Brain pericyte (primary cell): ENCODE measurements around the gene ATP9A.
A peak's percentile ranks its signal among the peaks of the same experiment; 100 is the strongest.
"Not testable (repeated sequence)": the region's sequence is repeated elsewhere in the genome, so short reads cannot be mapped to it uniquely, and the experiment has no call there.

Source experiments
- DNase-seq: peaks from one replicate; pipeline ENCODE4 v3.0.0-alpha.2; 2012; ENCODE audit warnings: low read depth, low spot score

Gene ATP9A

DNA sequence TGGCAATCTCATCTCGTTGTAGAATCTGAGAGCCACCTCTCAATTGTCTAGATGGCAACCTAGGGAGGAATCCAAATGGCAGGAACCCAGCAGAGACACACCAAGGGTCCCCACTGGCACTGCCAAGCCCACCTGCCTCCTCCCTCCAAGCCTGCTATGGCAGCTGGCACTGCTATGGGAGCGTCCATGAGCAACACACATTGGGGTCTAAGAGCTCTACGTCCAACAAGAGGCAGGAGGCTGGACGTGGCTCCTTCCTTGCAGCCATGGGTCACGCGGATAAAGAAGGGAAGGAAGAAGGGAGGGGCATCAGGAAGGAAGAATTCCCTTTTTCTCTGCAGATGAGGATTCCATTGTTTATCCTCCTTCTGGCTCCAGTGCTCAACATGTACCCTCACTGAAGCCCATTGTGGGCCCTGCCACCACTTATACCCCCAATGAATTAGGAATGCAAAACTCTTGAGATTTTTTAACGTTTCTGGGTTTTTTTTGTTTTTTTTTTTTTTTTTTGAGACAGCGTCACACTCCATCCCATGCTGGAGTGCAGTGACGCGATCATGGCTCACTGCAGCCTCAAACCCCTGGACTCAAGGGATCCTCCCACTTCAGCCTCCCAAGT, 17.3 kb downstream of the ATP9A start:
- DNase-seq: no peak

DNA sequence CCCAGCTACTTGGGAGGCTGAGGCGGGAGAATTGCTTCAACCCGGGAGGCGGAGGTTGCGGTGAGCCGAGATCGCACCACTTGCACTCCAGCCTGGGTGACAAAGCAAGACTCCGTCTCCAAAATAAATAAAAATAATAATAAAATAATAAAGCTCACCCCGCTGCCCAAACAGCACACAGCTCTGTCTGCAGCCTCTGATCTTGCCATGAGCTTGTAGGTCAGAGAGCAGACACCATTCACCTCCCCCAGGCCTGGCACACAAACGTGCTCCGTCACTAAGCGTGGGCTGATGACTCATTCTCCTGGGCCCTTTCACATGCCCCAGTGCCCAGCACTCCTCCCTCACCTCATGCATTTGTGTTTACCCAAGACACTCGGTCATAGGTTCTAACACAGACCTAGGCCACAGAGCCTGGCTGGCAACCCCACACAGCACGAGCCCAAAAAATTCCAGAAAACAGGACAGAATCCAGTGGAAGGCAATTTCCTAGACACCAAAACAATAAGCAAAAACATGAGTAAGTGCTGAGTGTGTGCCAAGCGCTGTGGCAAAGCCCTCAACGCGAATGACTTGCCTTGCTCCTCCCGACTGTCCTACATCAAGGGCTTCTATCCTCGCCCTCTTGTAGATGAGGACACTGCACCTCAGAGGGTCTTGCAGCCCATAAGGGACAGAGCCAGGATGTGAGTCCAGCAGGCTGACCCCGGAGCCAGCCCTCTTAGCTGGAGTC, 18.0 kb downstream of the ATP9A start:
- peak; percentile 63 for DNase-seq

DNA sequence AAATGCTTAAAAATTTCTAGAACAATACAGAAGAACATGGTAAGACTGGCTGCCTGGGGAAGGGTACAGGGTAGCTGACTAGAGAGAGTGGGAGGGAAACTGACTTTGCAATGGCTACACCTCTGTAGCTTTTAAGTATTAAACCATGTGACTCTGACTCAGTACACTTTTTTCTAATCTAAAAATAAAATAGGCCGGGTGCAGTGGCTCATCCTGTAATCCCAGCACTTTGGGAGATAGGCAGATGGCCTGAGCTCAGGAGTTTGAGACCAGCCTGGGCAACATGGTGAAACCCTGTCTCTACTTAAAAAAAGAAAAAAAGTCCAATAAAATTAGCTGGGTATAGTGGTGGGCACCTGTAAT, 18.5 kb downstream of the ATP9A start:
- DNase-seq: no peak

DNA sequence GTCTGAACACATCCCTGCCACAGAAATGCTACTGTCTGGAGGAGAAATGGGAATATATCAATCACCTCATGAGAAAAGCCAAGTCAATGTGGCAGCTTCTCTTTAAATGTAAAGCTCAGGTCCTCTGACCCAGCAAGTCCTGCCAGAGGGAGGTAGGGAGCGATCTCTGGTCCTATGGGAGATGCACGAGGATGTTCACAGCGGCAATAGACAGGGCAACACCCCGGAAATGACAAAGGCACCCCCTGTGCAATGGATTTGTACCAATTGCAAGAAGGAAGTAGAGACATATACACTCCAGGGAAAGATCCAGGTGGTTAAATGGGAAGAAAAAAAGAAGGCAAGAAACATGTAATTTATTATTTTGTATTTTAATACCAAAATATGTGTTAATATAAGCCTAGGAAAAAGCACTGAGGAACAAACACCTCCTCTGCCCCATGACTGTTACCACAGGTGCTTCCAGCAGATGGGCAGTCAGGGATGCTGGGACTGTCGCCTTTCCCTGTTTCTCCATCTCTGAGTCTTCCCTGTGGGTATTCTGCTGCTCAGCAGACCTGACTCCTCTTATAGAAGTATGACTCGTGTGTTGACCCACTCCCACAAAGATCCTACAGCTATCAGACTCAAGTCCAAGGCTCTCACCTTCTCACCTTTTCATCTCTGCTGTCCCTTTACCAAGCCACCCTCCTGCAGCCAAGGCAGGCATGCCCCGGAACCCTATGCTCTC, 20.8 kb downstream of the ATP9A start:
- no peak for DNase-seq

DNA sequence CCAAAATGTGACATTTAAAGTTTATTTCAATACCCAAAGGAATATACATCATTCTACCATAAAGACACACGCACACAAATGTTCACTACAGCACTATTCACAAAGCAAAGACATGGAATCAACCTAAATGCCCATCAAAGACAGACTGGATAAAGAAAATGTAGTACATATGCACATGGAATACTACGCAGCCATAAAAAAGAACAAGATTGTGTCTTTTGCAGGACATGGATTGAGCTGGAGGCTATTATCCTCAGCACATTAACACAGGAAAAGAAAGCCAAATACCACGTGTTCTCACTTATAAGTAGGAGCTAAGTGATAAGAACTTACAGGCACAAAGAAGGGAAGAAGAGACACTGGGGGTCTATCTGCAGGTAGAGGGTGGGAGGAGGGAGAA, 22.4 kb downstream of the ATP9A start:
- no peak for DNase-seq

DNA sequence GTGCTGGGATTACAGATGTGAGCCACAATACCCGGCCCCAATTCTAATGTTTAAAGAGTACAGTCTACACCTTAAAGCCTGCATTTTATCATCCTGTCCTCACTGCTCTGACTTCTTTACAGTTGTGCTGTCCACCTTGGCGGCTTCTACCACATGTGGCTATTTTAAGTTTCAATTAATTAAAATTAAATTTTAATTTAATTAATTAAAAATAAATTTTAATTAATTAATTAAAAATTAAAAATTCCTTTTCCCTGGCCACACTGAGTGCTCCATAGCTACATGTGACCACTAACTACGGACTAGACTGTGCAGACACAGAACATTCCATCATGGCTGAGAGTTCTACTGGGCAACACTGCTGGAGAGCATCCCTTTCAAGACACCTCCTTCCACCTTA, 27.4 kb downstream of the ATP9A start:
- DNase-seq: no peak

DNA sequence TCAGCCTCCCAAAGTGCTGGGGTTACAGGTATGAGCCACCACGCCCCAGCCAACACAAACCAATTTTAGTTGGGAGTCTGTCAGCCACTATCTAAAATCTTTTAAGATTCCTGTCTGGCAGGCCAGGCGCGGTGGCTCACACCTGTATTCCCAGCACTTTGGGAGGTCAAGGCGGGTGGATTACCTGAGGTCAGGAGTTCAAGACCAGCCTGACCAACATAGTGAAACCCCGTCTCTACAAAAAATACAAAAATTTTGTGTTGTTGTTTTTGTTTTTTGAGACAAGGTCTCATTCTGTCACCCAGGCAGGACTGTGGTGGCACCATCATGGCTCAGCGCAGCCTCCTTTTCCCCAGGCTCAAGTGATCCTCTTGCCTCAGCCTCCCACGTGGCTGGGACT, 27.9 kb downstream of the ATP9A start:
- DNase-seq: not testable (repeated sequence)

DNA sequence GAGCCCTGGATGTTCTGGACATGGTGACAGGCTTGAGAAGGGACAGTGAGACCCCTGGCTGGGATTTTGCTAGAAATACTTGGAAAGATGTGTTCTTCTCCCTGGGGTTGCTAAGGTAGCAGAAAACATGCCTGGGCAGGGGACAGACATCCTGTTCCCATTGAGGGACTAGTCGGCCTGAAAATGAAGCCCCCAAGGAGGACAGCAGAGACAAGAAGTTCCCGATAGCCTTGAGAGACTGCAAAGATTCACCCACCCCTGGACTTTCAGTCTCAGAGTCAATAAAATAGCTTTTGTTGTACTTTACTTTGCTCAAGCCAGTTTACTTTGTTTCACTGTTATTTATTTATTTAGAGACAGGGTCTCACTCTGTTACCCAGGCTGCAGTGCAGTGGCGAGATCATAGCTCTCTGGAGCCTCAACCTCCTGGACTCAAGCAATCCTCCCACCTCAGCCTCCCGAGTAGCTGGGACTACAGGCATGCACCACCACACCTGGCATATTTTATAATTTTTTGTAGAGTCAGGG, 28.4 kb downstream of the ATP9A start:
- DNase-seq: no peak

DNA sequence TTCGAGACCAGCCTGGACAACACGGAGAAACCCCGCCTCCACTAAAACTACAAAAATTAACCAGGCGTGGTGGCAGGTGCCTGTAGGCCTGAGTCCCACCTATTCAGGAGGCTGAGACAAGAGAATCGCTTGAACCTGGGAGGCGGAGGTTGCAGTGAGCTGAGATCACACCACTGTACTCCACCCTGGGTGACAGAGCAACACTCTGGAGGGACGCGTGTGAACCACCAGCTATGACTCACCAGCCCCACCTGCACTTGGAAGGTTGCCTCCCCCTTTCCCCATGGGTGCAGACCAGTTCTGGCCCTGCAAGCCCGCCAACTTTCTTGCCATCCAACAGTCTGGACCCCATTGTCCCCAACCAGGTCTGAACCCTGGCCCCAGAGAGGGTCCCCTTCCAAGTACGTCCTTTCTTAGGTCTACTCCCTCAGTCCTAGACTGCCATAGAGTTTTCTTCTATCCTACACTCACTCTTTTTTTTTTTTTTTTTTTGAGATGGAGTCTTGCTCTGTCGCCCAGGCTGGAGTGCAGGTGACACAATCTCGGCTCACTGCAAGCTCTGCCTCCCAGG, 29.2 kb downstream of the ATP9A start:
- DNase-seq: no peak

DNA sequence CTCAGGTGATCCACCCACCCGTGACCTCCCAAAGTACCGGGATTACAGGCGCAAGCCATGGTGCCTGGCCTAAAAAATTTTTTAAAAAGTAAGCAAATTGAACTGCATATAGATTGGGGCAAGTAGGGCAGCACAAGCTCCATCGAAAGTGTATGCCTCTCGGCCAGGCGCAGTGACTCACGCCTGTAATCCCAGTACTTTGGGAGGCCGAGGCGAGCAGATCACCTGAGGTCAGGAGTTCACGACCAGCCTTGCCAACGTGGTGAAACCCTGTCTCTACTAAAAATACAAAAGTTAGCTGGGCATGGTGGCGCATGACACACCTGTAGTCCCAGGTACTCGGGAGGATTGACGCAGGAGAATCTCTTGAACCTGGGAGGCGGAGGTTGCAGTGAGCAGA, 29.9 kb downstream of the ATP9A start:
- DNase-seq: not testable (repeated sequence)

DNA sequence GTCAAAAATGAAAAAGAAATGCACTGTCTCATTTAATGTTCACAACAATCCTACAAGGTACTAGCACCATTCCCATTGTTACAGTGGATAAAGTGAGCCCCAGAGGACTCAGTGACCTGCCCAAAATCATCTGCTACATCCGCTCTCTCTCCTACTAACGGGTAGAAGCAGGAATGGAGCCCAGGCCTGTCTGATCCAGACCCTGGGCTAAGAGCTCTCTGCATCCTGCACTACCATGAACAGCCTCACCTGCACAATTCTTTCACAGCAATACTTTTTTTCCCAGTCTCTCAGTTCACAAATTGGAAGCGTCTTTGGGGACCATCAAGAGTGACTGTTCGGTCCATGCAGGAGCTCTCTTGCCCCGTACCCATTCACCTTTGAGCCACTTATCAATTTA, 31.2 kb downstream of the ATP9A start:
- no peak for DNase-seq

DNA sequence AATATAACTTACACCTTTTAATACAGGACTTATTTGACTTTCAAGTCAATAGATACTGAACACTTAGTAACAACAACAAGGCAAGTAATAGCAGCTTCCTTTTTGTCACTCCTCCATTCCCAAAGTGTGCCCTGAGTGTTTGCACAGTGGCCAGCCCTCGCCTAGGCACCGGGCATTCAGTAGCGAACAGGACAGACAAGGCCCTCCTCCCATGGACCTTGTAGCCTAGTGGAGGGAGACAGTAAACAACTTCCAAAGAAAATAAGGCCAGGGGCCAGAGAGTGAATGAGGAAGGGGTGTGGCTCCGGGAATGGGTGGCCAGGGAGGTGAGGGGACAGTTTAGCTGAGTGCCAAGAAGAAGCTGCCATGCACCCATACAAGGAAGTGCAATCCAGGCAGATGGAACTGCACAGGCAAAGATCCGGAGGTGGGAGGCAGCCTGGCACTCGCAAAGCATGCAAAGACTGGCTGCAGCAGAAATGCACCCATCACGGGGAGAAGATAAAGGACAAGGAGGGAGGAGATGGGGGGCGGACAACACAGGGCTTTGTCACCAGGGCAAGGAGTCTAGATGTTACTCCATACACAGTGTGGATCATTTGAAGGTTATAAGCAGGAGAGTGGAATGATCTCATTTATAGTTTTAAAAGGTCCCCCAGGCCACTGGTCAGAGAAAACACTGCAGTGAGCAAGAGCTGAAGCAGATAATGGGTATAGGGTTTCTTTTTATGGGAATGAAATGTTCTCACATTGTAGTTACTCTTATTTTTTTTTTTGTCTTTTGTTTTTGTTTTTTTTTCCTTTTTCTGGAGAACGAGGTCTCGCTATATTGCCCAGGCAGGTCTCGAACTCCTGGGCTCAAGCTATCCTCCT, 32.2 kb downstream of the ATP9A start:
- no peak for DNase-seq

DNA sequence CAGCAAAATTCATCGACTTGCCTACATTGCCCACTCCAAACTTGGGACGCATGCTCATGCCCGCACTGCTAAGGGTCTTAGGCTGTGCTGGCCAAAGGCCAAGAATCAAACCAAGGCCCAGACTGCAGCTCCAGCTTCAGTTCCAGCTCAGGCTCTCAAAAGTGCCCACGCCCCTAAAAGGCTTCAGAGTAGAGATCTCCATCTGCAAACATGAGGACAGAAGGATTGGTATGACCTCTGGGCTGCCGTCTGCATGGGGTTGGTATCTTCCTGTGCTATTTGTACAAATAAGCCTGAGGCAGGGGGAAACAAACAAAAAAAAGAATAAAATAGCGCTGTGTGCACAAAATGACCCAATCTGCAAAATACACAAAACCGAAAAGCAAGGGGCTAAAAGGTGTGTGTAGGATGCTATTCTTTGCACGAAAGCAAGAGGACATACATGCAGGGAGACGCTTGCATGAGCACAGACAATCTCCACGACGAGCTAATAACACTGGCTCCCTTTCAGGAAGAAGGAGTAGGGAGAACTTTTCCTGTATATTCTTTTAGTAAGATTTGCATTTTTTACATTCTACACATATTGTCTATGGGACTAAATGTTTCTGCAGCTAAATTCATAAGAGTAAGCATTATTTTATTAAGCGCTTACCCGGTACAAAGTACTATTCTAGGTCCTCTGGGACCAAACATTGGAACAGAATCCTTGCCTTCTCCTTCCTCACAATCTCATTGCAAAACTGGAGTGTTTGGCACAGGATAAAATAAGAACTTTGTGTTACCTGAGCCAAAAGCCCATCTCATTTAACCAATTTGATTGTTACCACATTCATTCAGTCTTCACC, 33.1 kb downstream of the ATP9A start:
- no peak for DNase-seq

DNA sequence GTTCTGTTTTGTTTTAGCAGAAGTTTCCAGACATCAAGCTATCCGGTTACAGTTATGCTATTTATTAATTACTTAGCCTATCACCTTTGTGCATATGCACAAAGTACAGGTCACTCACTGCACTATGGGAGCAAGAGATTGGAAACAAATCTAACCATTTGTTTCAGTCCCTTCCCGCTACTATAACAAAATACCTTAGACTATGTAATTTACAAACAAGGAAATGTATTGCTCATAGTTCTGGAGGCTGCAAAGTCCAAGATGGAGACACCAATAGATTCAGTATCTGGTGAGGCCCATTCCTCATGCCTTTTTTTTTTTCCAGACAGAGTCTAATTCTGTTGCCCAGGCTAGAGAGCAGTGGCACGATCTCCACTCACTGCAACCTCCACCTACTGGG, 35.1 kb downstream of the ATP9A start:
- no peak for DNase-seq

DNA sequence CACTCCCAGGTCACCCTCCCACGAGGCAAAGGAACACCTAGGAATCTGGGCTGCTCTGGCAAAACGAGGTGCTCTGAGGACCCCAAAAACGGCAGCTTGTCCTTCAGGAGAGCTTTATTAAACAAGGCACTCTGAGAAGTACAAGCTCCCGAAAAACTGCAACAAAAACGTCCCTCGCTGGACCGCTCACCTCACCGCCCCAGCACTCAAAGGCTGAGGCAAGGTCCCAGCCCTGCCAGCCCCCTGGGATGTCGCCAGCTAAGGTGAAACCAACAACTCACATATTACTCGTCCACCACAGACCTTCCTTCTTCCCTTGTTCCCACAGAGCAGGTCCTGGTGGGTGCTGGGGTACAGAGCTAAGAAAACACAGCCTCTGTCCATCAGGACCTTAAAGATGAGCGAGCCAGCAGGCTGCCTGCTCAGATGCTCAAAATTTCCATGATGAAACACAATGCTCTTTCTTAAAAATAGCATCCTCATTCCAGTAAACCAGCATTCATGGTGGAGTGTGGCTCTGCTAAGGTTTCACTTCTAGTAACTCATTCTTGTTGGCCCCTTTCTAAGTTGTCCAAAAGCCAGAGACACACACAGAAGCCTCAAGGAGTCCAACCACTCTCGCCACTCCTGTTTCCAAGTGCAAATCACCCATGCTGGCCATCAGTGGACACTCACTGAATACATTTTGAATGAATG, 35.9 kb downstream of the ATP9A start:
- DNase-seq: no peak

DNA sequence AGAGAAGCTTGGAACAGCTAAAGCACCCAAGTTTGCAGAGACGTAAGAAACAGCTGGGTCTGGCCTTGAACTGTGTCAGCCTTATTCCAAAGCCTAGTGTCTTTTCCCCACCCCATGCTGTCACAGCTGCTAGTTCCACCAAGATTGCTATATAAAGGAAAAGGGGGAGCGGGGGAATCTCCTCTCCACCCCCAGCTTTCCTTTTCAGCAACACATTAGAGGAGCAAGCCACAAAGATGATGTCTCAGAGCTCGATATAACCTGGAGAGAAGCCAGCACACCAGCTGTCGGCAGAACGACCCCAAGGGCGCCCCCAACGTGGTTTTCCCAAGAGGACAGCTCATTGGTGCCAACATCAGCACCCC, 36.5 kb downstream of the ATP9A start:
- DNase-seq: no peak

DNA sequence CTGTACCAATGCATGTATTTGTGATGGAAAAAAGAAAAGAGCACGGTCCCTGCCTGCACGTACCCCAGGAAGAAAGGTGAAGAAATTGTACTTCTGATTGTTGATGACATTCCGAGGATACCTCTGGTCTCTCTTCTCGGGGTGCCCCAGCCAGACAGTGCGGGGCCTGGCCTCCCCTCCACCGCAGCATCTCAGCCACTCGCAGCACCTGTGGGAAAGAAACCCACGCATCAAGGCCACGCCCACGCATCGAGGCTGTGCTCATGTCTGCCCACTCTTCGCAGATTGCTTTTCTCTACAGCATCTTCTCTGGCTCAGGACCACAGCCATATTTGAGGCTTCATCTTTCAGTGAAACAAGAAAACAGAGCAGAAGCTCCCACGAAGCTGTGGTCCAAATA, 38.4 kb downstream of the ATP9A start:
- no peak for DNase-seq

DNA sequence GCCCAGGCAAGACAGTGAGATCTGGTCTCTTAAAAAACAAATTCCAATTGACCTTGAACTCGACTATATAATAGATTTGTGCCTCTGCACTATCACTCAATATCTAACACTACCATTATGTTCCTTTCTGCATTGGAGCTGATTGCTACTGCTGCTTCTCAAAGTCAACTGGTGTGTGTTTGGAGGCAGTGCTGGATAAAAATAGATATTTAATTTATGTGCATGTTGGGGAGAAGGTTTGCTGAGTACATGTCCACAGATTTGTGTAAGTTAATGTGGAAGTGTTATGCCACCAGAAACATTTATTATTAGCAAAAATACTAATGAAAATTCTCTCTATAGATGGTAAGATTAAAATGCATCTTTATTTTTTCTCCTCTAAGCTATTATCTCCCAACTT, 39.5 kb downstream of the ATP9A start:
- DNase-seq: no peak

DNA sequence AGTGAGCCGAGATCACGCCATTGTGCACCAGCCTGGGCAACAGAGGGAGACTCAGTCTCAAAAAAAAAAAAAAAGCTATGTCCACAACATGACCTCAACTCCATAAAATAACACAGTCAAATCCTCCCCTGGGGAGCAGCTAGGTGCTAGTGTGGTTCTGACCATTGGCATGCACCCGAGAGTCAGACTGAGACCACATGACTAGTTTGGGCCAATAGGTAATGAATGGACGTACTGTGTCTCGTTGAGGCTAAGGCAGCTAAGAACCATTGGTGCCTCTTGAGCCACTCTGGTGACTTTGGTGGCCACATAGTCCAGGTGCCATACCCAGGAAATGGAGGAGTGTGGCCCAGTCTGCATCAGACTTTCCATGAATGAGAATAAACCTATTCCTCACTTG, 40.3 kb downstream of the ATP9A start:
- no peak for DNase-seq

DNA sequence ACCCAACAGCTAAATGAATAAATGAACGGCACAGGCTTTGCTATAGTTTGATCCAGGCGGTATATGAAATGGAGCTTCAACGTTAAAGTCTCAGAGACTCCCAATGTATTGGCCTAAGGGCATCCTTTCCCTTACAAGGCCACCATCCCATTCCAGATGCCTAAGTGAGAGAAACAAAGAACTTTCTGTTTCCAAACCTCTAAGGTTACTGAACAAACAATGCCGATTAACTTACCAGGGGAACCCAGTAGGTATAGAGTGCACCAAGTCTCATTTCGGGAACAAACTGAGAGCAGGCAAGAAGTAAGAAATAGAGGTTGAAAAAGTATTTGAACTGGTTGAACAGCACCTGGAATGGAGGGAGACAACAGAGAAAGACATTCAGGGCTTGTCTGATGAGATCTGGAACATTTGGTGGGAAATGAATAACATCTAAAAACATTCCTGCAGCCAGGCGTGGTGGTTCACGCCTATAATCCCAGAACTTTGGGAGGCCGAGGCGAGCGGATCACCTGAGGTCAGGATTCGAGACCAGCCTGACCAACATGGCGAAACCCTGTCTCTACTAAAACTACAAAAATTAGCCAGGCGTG, 42.5 kb downstream of the ATP9A start:
- DNase-seq: no peak
